C1 segment of cervical spinal cord (tissue), 14 donors: ENCODE data around the gene PAGR1.
"Not testable (repeated sequence)": the region's sequence is repeated elsewhere in the genome, so short reads cannot be mapped to it uniquely, and the experiment has no call there.

Experiments used
- DNase-seq, 14 donors: peaks; one replicate each; lab custom pipeline; 2025; lab: John Stamatoyannopoulos, UW

The PAGR1 gene

GRCh38 chr16:29791845-29792807, 23.8 kb upstream of the PAGR1 start:
- no peak for DNase-seq

GRCh38 chr16:29793153-29793552, 22.8 kb upstream of the PAGR1 start:
- not testable (repeated sequence) for DNase-seq

- no peak for DNase-seq
Observed at GRCh38 chr16:29794231-29794710, 21.7 kb upstream of the PAGR1 start.

DNA sequence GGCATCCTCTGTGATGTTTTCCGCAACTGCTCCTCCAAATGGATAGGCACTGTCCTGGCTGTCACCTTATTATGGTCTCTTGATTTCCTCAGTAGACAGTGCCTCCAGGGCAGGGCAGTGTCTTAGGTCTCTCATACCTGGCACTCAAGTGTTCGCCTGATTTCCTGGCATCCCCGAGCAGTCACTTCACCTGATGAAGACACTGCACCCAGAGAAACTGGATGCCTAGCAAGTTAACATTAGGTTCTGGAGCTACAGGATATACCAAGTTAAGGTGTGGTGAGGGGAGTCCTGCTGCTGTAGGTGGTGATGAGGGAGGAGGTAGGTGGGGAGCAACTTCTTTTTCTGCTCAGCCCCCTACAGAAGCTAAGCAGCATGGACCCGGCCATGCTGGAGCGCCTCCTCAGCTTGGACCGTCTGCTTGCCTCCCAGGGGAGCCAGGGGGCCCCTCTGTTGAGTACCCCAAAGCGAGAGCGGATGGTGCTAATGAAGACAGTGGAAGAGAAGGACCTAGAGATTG, 13.5 kb upstream of the PAGR1 start:
- no peak for DNase-seq

- DNase-seq, result no peak
Observed at GRCh38 chr16:29804020-29804419, 11.9 kb upstream of the PAGR1 start.

DNA sequence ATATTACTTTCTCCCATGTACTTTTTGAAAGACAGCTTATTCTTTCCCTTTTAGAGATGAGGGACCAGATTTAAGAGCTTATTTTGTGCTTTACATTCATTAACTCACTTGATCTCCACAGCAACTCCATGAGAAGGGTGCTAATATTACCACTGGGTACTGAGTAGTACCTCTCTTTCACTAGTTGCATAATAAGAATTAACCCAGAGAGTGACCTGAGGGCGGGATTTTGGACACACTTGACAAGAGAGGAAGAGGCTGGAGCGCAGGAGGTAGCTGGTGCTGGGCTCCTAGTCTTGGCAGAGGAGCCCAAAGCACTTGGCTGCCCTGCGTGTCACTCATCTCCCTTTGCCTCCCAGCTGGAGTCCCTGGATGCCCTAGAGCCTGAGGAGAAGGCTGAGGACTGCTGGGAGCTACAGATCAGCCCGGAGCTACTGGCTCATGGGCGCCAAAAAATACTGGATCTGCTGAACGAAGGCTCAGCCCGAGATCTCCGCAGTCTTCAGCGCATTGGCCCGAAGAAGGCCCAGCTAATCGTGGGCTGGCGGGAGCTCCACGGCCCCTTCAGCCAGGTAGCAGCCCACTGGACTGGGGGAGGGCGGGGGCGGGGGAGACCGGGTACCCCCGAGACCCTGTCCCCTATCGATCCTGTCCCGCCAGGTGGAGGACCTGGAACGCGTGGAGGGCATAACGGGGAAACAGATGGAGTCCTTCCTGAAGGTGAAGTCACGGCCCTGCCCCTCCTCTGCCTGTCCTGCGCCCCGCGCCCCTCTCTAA, 11.3 kb upstream of the PAGR1 start:
- DNase-seq, result peak in 4 of 14 donors; percentile 11 to 68 (median 52)

DNA sequence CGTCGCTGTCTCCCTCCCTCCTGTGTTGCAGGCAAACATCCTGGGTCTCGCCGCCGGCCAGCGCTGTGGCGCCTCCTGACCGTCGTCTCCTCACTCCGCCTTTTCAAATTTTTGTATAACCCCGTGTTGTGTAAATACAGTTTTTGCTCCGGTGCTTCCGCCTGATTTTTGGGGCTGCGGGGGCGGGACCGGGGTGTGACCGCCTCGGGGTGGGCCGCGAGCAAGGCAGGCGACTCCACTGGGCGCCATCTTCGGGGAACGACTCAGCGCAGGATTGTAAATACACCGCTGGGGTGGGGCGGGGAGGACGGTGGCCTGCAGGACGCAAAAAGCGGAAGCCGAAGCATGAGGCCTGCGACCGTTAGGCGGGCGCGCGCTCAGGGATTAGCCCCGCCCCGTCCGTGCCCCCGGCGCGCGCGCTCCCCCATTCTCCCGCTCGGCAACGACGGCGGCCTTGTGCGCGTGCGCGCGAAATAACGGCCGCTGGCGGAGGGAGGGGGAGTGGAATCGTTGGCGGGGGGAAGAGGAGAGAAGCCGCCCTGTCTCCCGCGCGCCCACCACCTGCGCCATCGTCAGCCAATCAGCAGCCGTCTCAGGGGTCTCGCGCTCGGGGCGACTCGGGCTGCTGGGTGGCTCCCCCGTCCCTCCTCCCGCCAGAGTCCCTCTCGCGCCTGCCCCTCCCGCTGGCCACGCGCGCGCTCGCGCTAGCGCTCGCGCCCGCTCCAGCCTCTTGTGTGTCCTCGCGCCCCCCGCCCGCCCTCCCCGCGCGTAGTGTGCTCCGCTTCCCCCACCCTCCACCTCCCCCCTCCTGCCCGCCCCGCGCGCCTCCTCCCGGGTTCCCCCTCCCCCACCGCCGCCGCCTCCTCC, 10.5 kb upstream of the PAGR1 start:
- DNase-seq, result peak; percentile 94 to 99 (median 96)

GRCh38 chr16:29806099-29806579, 9.8 kb upstream of the PAGR1 start, which contains the start of gene MAZ:
TSS of gene MAZ (plus strand) at chr16:29806529. CDS start at chr16:29806702, 173 bp downstream.
- DNase-seq, result peak in 1 of 14 donors; percentile 92

DNA sequence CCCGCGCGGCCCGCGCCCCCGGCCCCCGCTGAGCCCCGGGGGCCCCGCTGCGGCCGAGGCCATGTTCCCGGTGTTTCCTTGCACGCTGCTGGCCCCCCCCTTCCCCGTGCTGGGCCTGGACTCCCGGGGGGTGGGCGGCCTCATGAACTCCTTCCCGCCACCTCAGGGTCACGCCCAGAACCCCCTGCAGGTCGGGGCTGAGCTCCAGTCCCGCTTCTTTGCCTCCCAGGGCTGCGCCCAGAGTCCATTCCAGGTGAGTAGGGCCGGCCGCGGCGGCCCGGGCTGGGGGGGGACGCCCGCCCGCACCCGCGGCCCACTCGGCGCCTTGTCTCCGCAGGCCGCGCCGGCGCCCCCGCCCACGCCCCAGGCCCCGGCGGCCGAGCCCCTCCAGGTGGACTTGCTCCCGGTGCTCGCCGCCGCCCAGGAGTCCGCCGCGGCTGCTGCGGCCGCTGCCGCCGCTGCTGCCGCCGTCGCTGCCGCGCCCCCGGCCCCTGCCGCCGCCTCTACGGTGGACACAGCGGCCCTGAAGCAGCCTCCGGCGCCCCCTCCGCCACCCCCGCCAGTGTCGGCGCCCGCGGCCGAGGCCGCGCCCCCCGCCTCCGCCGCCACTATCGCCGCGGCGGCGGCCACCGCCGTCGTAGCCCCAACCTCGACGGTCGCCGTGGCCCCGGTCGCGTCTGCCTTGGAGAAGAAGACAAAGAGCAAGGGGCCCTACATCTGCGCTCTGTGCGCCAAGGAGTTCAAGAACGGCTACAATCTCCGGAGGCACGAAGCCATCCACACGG, 9.1 kb upstream of the PAGR1 start:
- DNase-seq, result peak in 5 of 14 donors; percentile 5 to 52 (median 32)

- DNase-seq, result peak in 12 of 14 donors; percentile 59 to 89 (median 82)
Observed at GRCh38 chr16:29807426-29808218, 8.3 kb upstream of the PAGR1 start.

- DNase-seq, result no peak
Observed at GRCh38 chr16:29808219-29808900, 7.6 kb upstream of the PAGR1 start.

DNA sequence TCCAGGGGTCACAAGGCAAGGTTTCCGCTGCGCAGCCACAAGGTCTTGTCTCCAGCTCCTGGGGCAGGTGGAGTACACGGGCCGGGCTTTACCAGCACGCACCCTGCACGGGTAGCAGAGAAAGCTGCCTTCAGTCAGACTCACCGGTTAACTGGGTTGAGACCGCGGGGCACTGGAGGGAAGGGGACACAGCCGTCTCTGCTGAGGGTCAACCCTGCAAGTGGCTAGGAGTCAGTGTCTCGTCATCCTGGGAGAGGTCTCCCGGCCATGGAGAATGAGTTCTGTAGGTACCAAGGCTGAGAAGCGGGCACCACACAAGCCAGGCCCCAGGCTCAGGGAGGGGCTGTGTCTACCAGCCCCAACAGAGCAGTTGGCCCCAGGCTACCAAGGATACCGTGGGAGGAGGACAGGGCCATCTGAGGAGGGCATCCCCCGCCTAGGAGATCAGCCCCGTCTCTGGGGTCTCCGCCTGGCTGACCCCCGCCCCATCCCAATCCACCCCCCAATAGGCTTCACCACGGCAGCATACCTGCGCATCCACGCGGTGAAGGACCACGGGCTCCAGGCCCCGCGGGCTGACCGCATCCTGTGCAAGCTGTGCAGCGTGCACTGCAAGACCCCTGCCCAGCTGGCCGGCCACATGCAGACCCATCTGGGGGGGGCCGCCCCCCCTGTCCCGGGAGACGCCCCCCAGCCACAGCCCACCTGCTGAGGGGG, 6.8 kb upstream of the PAGR1 start:
- DNase-seq, result no peak

DNA sequence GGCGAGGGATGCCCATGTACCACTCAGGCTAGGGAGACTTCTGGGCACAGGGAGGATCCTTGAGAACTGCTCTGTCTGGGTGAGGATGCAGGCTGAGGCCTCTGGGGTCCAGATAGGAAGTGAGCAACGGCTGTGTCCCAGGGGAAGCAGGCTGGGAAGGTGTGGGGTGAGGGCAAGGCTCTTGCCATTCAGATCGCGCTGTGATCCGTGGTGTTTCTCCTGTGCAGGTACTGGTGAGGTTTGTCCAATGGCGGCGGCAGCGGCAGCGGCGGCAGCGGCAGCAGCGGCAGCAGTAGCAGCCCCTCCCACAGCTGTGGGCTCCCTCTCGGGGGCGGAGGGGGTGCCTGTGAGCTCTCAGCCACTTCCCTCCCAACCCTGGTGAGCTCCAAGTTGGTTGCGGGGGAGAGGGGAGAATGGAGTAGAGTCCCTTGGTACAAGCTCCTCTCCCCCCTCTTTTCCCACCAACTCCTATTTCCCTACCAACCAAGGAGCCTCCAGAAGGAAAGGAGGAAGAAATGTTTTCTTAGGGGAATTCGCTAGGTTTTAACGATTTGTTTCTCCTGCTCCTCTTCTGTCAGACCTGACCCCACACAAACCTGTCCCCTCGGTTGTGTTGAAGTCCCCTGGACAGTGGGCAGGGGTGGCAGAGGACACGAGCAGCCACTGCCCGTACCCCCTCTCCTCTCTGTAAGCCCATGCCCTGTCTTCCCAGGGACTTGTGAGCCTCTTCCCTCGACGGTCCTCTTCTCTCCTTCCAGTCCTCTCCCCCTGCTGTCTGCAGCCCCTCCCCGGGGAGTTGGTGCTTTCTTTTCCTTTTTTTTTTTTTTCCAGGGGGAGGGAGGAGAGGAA, 5.9 kb upstream of the PAGR1 start:
- DNase-seq, result no peak

- no peak for DNase-seq
Observed at GRCh38 chr16:29810699-29811169, 5.2 kb upstream of the PAGR1 start.

- DNase-seq, result peak; percentile 56 to 96 (median 84)
Observed at GRCh38 chr16:29811170-29811895, 4.6 kb upstream of the PAGR1 start.
